Glomerular visceral epithelial cell (primary cell): ENCODE results near the gene DGKA.
"Not testable (repeated sequence)": the region's sequence is repeated elsewhere in the genome, so short reads cannot be mapped to it uniquely, and the experiment has no call there.

Experiments
- DNase-seq: peaks from one replicate; pipeline ENCODE4 v3.0.0-alpha.2; 2016; ENCODE audit errors: extremely low spot score

The DGKA gene

DNA sequence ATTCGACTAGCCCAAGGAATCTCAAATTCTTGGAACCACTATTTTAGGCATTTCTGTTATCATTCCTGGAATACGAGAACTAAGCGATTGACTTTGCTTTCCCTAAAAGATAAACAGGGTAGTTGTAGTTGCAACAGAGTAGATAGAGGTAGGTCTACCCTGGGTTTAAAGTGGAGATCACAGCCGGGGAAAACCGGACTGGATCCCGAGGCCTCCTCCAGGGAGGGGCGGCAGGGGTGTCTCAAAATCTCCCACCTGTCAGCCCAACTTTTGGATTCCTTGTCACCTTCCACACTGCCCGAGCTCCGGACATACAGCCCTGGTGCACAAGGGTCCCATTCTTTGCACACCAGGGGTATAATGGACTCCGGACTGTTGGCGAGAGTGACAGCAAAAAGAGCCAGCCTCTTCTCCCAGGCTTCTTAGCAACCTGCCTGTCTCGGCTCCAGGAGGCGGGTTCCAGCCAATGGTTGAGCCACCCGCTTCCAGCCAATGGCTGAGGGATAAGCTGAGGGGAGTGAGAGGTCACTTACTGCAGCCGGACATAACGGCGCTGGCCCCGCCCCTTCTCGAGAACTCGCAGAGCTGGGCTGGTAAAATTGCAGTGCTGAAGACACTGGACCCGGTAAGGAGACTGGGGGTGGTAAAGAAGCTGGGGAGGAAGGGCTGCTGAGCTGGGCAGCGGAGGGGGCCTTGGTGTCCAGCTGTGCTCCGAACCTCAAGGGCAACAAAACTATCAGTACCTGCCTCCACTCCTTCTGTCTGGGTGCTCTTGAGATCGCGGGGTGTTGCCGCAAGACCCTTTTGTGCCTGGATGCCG lies 66.0 kb downstream of the DGKA start, which contains the start of gene SUOX:
Gene SUOX, plus strand, starts transcription at position 562 of the 820 bp plus-strand sequence. CDS start 4,946 bp downstream, outside the sequence.
- peak; percentile 97 for DNase-seq

DNA sequence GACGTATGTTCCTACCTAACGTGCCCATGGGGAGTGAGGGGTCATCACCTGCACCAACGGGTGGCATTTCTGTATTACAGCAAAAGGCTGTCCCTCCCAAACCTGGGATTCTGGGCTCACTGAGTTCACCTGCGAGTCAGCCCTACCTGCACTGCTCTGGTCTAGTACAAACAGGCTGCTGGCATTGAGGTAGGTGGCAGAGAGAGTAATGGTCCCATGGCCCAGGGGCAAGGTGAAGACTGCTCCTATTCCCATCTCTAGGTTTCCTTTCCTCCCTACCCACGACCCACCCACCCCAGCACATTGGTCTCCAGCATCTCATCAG lies 66.5 kb downstream of the DGKA start:
- DNase-seq = no peak

DNA sequence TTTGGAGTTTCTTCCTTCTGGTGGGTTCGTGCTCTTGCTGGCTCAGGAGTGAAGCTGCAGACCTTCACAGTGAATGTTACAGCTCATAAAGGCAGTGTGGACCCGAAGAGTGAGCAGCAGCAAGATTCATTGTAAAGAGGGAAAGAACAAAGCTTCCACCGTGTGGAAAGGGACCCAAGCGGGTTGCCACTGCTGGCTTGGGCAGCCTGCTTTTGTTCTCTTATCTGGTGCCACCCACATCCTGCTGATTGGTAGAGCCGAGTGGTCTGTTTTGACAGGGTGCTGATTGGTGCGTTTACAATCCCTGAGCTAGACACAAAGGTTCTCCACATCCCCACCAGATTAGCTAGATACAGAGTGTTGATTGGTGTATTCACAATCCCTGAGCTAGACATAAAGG lies 68.6 kb downstream of the DGKA start:
- DNase-seq = not testable (repeated sequence)

DNA sequence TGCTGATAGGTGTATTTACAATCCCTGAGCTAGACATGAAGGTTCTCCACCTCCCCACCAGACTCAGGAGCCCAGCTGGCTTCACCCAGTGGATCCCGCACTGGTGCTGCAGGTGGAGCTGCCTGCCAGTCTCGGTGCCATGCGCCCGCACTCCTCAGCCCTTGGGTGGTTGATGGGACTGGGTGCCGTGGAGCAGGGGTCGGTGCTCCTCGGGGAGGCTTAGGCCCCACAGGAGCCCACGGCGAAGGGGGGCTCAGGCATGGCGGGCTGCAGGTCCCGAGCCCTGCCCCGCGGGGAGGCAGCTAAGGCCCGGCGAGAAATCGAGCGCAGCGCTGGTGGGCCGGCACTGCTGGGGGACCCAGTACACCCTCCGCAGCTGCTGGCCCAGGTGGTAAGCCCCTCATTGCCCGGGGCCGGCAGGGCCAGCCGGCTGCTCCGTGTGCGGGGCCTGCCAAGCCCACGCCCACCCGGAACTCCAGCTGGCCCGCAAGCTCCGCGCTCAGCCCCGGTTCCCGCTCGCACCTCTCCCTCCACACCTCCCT lies 69.1 kb downstream of the DGKA start:
- DNase-seq = not testable (repeated sequence)

DNA sequence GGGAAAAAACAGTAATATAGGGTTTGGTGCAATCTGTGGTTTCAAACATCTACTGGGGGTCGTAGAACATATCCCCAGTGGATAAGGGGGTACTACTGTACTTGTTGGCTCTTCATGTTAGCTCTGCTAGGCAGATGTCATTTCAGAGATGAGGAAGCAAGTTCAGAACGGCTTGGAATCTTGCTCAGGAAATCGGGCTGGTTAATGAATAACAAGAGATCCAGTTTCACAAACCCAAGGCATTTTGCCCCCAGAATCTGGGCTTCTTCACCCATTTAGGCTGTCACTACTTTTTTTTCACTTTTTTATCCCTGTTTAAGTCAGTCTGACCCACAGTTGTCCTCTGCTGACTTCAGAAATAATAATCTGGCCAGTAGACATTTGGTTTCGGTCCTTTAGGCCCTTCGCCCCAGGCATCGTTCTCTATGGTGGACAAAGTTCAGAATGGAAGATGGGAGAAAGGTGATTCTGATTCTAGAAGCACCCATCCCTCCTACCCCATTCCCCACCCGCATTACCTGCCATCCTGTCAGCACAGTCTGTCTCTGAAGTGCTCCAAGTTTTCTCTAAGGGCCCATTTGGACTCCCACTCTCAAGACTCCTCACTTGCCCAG lies 70.6 kb downstream of the DGKA start:
- peak; percentile 38 for DNase-seq

DNA sequence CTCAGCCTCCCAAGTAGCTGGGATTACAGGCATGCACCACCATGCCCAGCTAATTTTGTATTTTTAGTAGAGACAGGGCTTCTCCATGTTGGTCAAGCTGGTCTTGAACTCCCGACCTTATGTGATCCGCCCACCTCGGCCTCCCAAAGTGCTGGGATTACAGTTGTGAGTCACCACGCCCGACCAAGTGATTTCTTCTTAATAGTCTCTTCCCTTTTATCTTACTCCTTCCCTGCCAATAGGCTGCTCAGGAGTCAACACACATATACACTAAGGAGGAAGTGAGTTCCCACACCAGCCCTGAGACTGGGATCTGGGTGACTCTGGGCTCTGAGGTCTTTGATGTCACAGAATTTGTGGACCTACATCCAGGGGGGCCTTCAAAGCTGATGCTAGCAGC lies 72.4 kb downstream of the DGKA start:
- not testable (repeated sequence) for DNase-seq
